MV-4-11 (cell line): ENCODE results near the gene EMC1.
"Not testable (repeated sequence)": the region's sequence is repeated elsewhere in the genome, so short reads cannot be mapped to it uniquely, and the experiment has no call there.

Source experiments
- DNase-seq: peaks from one replicate; lab custom pipeline; 2025; lab: John Stamatoyannopoulos, UW

Gene EMC1

DNA sequence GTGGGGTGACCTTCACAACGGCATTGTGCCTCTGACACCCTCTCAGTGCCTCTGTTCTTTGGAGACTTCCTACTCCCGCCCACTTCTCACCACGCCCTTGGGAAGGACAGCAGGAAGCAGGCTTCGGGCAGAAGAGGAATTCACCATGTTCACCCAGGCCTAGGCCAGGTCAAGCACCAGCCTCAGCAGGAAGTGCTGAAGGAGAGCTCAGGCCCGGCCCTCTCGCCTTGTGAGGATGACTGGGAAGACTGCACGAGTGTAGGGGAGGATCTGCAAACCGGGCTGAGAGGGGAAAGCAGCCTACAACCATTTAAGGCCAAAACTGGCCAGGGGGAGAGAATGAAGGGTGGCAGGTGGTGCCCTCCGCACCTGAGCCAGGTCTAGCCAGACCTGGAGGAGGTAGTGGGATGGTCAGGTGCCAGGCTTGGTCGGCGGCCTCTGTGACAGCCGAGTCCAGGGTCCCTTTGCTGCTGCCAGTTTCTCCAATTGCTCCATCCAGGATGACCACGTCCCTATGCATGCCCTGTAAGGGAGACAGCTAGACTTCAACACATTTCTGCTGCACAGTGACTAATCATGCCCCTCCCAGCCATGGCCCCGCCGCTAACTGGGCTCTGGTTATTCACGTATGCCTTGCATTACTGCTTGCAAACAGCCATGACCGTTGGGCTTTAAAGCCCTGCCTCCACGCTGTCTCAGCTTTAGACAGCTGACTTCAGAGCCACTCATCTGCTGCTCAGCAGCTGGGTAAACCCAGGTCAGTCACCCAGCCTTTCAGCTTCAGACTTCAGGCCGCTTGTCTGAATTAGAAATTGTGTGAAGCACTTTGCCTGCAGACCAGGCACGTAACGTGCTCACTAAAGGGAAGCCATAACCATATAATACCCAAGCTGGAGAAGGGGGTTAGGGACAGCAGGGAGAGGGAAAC is 9.2 kb upstream of the EMC1 start:
- DNase-seq: peak; percentile 64

DNA sequence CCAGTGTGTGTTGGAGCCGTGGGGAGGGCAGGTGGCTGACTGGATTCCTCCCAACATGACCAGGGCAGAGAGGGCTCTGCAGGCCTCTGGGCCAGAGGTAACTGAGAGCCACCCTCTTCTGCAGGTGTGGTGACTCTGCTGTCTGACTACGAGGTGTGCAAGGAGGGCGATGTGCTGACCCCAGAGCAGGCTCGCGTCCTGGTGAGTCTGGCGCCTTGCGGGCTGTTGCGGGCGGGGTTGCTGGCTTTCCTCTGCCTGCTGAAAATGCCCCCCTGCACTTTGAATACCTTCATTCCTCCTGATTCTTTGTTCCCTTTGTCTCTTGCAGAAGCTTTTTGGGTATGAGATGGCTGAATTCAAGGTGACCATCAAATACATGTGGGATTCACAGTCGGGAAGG is 7.0 kb upstream of the EMC1 start:
- no peak for DNase-seq

DNA sequence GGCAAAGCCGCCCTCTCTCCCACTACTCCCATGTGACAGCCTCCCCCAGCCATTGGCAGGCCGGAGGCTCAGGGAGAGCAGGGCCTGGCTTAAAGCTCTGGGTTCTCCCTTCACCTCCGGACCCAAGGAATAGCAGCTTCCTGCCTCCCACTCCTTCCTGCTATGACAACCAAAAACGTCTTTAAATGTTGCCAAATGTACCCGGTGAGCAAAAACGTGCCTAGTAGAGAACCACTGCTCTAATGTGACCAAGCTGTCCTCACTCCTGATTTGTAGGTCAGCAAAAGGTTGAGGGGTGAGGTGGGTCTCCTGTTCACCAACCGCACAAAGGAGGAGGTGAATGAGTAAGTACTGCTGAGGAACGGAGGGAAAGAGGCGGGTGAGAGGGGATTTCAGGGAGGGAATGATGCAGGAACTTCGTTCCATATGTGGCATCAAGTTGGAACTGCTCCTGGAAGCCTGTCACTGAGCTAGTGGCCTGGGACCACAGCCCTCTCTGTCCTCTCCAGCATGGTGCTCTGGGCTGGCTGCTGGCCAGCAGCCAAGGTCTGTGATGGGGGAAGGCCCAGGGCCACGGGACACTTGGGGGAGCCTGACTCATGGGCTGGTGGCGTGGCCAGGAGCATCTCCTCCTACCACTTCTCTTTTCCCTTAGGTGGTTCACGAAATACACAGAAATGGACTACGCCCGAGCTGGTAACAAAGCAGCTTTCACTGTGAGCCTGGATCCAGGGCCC is 6.0 kb upstream of the EMC1 start:
- peak; percentile 52 for DNase-seq

DNA sequence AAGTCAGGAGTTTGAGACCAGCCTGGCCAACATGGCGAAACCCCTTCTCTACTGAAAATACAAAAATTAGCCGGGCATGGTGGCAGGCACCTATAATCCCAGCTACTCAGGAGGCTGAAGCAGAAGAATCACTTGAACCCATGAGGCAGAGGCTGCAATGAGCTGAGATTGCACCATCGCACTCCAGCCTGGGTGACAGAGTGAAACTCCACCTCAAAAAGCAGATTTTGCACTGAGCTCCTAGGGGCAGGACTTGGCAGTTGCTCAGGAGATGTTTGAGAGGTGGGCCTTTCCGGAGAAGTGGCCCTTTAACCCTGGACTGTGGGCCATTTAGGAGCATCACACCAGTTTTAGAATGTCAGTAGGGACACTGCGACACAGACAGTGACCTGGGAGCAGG is 5.0 kb upstream of the EMC1 start:
- DNase-seq: not testable (repeated sequence)

DNA sequence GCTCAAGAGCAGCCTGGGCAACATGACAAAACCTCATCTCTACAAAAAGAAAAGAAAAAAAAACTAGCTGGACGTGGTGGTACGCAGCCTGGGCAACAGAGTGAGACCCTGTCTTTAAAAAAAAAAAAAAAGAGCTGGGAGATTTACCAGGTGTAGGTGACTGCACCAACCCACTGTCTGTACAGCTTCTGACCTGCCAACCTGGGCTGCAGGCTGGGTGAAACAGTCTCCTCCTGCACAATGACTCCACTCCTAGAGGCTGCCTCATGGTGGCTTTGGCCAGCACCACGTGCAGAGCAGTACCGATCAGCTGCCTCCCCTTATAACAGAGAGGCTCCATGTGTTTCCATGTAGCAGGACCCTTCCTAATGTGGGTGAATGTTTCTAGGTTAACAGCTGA is 4.0 kb upstream of the EMC1 start:
- no peak for DNase-seq

DNA sequence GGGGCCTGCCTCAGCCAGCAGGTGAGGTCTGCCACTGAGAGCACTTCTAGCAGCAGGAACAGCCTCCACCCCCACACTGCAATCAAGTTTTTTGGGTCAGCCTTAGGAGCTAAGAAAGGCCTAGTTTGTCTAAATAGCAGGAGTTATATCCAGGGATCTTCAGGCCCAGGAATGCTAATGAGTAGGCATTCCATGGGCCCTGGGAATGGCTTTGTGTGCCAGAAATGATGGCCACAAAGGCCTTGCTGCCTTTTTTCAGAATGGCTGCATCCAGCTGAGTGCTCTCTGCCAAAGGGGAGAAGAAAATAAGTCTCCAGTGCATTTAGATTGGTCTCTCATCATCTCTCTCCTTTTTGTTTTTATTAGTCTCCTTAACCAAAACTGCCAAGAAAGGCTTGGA is 3.1 kb upstream of the EMC1 start:
- no peak for DNase-seq

DNA sequence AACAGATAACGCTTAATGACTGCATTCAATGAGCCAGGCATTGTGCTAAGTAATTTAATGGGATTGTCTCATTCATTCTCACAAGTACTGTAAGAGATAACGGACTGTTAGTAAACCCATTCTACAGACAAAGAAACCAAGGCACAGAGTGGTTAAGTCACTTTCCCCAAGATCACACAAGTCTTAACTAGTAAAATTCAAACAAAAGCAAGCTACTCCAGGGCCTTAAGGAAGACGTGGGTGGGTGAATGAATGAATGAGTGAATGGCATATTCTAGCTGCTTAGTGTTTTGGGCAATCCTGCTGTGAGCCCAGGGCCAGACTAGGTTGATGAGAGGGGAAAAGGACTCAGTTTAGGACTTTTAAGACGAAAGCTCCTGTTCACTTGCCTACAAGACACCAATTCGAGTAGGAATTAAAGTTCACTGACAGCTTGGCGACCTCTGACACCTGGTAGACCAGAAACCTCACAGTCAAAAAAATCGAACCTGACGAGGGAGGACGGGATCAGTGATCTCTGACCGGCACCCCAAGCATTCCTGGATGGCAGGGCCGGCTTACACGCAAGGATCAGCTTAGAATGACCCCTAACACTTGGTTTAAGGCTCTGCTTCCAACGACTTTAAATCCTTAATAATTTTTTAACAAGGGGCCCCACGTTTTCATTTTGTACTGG is 557 bp downstream of the EMC1 start:
- DNase-seq: no peak

DNA sequence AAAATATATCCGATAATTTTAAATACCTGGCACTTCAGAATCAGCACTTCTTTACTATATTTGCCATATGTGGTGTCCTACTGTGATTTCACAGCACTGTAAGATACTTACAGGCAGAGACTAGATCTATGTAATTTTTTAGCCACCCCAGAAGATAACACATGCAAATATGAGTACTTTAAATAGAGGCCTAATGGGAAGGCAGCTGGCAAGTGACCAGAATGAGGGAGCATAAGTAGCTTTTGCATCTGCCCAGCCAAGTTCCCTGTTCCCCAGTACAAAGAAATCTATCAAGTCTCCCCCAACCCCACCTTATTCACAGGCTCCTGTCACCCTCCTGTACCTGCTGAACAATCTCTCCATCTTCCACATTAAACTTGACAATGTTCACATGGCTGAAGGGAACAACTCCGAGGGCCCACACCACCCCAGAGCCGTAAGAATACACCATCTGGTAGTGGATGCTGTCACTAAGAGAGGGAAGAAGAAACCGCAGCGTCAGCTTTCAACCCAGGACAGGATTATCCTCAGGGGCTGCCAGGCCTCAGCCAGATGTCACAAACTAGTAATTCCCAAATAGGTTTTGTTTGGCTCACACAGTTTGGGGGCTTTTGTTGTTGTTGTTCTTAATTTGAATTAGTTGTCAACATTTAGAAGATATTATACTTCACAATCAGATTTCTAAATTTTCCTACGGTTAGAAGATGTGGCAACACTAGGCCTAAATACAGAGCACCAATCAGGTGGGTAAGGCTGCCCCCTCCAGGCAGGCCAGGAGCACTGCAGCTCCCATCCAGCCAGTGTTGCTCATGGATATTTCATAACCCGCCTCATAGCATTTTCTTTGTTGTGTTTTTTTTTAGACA is 10.4 kb downstream of the EMC1 start:
- peak; percentile 84 for DNase-seq

DNA sequence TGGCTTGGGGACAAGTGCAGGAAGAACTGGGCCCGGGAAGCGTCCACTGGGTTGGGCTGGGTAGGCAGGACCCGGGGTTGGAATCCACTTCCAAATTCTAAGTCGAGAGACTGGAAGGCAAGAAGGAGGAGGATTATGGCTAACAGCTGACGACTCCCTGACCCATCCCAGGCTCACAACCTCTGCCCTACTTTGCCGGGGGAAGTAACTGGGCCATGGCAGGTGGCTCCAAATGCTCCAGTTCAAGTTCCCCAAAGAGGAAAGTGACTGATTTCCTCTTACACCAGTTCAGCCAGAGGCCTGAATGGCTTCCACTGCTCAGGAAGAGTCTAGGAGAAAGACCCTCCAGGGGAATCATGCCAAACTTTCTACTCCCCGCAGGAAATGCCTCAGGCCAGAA is 11.4 kb downstream of the EMC1 start:
- DNase-seq: peak; percentile 8

DNA sequence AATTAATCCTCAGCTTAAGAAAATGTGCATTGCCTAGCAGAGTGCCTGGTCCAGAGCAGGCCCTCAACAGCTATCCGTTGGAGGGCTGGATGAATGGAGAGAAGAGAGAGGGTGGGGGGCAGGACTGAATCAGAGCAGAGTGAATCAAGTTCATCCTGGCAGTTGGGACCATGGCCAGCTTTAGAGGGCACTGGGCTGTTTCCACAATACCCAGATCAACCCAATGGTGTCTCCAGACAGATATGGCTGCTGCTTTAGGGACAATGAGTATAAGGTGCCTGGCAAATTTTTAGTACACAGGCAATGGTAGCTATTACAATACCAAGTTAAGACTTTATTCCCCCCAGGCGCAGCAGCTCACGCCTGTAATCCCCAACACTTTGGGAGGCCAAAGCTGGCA is 17.1 kb downstream of the EMC1 start:
- DNase-seq: no peak

DNA sequence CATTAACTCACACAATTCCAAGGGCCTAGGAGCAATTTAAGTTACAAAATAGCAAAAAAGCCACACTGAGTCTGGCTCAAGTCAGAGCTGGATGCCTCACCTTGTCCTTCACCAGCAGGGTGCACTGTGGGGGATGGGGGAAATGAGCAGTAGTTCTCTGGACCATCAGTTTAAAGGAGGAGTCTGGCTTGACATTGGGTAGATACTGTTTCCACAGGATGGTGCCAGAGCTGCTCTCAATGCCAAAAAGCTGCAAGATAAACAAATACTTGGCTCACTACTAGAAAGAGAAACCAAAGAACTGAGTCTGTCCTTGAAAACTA is 18.8 kb downstream of the EMC1 start:
- no peak for DNase-seq

DNA sequence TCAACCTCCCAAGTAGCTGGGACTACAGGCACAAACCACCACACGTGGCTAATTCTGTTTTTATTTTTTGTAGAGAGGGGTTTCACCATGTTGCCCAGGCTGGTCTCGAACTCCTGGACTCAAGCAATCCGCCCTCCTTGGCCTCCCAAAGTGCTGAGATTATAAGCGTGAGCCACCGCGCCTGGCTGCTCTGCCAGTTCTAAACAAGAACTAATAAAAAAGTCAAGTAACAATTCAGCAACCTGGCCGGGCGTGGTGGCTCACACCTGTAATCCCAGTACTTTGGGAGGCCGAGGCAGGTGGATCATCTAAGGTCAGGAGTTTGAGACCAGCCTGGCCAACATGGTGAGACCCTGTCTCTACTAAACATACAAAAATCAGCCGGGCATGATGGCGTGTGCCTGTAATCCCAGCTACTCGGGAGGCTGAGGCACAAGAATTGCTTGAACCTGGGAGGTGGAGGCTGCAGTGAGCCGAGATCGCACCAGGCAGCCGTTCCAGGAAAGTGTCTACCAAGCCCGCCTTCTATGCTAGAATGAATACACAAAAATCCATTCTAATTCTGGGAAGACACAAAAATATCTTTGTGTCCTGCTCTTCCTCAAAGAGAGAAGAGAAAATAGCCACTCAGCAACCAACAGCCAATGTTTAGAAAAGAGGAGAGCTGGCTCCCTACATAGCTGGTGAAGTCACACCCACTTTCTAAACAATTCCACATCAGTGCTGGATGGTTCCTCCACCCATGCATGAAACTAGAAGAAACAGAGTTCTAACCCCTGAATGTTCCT is 19.4 kb downstream of the EMC1 start:
- not testable (repeated sequence) for DNase-seq

DNA sequence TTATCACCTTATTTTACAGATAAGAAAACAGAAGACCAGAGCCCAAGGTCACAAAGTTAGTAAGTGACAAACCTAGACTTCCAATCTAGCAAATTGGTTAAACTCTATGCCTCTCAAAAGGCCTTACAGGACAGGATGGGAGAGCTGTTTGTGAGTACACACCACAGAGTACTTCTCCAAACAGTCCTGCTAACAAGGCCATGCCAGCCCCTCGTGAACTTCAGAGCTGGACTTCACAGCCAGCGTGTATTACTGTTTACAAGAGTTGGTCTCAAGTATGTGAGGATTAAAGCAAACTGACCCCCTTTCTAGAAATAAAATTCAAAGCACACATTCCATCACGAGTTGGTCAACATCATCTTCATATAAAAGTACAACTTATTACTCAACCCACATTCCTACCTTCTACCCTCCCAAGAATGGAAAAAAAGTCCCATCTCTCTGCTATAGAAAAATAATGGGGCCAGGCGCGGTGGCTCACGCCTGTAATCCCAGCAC is 21.4 kb downstream of the EMC1 start:
- DNase-seq: no peak

DNA sequence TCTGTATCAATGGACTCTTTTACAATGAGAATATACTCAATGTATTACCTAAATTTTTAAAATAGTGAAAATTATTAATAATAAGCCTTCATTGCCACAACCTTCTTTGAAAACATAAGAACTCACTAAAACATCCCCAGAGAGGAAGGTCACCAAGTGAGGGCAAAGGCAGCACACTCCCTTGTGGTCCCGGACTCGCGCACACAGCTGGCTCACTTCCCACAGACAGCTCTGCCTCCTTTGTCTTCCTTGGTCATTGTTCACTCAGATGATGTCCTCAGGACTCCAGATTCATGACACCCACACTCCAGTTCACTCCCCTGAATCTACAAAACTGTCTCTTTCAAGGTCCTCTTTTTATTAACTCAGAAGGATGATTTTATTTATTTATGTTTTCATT is 22.1 kb downstream of the EMC1 start:
- no peak for DNase-seq

DNA sequence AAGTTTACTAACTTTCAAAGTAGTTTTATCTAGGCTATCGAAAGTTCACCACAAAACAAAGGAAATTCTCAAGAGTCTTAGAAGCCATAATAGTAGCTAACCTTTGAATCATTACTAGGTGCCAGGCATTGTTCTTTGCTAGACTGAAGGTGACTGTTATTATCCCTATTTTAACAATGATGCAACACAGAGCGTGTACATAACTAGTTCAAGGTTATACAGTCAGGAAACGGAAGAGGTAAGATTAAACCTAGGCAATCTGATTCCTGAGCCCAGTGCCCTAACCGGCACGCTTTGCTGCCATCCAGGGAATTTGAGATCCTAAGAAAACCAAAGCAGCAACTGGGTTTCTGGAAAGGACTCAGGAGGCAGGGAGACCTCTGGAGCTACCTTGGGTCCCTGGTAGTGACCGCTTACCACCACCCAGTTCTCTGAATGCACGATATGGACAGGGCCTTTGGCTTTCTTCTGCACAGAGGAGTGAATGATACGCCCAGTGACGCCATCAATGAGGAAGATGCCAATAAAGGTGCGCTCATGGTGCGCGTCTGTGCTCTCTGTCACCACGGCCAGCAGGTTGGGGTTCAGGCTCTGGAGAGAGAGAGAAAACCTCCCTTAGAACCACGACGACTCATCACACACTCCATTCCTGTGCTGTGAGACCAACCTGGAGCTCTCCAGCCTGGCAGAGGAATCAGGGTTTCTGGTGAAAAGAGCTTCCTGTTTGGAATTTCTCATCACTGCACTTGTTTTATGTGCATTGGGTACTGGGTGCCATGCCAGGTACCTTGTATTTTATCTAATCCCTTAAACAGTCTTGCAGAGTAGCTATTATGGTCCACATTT is 28.1 kb downstream of the EMC1 start:
- DNase-seq: no peak

DNA sequence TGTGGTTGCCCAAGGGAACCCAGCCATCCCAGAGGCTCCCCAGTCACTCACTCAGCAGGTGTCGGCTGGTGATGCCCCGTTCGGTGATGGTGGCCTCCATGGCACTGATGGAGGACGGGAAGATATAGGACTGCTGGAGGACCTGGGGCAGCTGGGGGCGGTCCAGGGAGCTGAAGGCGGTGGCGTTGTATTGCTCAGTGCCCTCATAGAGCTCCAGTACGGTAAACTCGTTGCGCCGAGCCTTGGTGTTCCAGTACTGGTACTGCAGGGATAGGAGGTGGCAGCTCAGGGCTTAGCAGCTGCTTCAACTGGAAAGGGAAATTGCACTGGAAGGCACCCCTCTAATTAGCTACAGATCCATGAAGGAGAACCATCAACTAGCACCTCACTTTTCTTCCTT is 28.8 kb downstream of the EMC1 start:
- no peak for DNase-seq

DNA sequence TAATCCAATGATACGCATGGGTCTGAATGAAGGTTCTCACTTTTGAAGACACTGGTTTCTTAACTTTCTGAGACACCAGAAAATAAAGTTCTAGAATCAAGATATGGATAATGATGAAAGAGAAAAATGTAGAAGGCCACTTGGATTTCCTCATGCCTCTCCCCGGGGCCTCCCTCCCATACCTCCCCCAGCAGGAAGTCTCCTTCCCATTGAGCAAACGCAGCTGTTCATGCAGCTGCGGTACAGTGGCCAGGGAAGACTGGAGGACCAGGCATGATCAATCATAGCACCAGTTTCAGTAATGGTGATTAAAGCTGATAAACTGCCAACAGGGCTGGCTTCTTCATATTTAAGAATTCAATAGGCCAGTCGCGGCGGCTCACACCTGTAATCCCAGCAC is 30.3 kb downstream of the EMC1 start:
- peak; percentile 21 for DNase-seq

DNA sequence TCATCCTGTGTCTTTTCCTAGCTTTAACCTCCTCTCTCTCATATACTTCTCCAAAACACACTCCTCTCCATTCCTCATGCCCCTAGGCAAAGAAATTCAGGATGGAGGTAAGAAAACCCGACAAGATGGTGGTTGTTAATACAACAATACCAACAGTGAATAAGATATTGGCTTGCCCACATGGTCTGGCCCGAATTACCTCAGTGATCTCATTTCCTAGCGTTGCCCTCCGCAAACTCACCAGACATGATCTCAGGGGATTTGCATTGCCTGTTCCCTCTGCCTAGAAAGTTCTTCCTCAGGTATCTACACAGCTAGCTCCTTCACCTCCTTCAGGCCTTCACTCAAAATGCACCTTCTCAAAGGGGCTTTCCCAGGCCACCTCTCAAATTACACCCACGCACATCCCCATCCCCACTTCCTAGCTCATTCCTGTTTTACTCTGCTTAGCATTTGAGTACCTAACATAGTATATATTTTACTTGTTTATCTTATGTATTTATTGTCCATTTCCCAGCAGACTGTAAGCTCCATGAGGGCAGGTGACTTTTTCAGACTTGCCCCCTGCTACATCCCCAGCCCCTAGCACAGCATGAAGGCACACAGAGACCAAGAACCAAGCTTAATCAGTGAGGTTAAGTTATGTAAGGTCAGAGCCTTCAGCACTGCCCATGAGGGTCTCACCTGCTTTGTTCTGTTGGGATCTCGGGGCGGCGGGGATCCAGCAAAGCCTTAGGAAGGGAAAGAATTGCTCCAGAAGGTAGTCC is 31.1 kb downstream of the EMC1 start:
- no peak for DNase-seq

DNA sequence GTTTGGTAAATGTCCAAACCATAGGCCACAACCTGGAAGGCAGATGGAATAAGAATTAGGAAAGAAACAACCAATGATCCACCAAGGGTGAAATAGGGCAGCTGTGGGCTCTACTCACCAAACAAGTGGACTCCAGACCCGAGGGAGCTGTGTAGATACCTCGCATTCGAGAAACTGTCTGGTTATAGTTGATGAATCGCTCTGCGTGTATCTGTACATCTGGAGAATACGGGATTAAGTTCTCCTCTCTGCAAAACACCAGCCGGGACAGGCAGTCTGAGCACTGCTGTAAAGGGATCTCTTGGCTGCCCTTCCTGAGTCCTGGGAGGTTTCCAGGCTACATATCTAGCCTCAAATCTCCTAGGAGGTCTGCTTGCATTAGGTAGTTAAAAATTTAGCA is 31.9 kb downstream of the EMC1 start:
- DNase-seq: no peak
